NOMO-1 treated with DMSO at 0.1 percent for 48 hours (cell line): ENCODE results near the gene MED16.

Experiments used
- DNase-seq: peaks from one replicate; lab custom pipeline; 2025; ENCODE audit not compliant: unreplicated experiment; lab: John Stamatoyannopoulos, UW

MED16 gene

DNA sequence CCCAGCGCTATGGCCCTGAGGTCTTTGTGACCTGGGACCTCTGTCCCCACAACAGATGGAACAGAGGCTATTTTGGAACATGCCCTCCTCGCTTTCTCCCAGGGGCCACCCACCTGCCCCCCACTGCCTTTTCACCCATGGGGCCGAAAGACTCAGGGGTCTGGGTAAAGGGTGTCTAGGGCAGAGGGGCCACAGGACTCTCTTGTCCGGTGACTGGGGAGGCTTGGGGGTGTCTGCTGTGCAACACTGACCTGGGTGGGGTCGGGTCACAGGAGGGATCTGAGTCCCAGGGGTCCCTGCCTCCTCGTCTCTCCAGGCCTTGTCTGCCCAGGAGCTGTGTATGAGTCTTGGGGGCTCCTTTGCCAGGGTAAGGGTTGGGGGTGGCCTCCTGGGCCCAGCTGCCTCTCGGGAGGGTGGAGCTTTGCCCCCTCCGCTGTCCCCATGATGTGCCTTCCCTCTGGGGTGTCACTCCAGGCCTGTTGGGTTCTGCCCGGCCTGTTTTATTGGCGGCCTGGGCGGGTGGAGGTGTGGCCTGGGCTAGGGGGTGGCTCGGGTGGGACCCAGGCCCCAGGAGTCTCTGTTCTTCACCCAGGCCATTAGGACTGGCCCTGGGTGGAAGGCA is 34.9 kb upstream of the MED16 start:
- DNase-seq = peak; percentile 38

DNA sequence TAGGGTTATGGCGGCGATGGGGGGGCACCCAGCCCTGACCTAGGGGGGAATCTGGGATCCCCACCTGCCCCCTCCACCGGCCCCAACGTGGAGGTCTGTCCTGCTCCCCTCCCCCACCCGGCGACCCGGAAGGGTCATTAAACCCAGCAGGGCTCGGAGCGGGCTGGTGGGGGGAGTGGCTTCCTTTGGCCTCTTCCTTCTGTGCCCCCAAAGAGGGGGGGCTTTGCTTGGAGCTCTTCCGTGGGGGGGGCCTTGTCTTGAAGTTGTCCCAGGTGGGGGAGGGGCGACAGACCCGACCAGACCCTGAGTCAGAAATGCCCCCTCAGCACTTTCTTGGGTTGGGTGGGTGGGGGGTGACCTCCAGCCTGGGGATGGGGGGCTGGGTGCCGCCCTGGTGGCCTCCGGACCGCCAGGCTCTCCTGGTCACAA is 34.4 kb upstream of the MED16 start:
- no peak for DNase-seq

DNA sequence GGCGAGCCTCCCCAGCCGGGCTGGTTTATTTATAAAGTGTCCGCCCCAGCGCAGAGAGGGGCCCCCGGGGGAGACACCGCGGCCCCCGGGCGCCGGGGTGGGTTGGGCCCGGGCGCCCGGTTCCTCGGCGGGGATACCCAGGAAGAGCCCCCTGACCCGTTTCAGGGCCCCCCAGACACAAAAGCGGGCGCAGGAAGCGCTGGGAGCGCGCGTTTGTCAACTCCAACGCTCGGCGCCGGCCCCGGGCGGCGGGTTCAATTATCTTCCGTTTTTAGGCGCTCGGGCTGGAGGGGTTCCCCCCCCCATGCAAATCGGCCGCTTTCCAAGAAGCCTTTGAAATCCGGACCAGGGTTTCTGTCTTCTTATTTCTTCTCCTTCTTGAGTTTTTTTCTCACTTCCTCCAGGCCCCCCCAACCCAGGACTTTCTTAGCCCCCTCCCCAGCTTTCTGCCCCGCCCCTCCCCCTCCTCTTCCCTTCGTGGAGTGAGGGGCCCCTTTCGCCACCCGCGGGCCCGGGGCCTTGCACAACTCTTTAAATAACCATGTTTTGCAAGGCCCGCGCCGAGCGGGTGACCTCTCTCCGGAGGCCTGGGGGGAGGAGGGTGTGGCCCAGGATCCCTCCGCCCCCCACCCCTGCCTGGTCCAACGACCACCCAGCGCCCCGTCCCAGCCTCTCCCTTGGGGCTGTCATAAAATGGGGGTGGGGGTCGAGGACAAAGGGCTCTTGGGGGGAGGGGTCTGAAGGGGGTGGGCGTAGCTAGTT is 33.8 kb upstream of the MED16 start:
- DNase-seq = peak; percentile 83

DNA sequence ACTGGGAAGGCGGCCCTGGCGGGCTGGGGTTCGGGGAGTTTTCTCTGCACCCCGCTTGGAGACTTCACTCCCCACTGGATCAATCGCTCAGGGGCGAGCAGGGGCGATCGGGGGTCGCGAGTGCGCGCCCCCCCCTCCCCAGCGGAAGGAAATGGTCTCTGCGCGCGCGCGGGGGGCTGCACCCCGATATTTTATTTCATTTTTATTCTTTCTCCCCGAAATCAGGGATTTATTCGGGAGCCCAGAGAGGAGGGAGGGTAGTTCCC is 33.3 kb upstream of the MED16 start:
- no peak for DNase-seq

DNA sequence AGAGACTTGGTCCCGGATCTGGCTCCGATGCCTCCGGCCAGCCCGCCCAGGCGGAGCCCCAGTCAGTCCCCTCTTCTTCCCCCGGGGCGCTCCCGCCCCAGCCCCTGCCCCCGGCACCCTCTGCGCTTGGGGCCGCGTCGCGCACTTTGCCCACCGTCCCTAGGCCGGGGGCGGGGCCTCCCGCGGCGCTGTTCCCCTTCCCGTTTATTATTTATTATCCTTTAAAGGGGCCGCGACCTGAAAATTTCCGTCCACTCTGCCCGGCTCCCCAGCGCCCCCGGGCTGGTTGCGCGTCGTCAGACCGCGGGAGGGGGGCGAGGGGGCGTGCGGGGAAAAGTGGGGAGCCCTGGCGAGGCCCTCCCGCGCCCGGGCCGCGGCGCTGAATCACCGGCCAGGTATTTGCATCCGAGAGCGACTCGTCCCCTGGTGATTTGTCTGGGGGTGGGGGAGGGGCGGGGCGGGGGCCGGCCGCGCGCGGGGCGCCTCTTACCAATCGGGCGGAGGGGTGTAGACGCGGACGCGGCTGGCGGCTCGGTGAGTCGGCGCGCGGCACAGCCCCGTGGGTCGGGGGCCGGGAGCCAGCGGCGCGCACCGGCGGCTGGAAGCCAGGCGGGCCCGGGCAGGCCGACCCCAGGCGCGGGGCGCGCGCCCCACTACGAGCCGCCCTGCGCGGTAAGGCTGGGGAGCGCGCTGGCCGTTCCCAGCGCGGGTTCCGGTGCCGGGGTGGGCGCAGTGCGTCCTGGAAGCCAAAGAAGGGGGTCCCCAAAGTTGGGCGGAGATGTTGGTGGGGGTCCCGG is 32.7 kb upstream of the MED16 start, which contains the start of gene ARID3A:
Gene ARID3A, plus strand, starts transcription at position 510 of the 797 bp plus-strand sequence. CDS start 3,494 bp downstream, outside the sequence.
- DNase-seq = peak; percentile 93

- DNase-seq = peak; percentile 93
Measured at GRCh38 chr19:925087-925525, 32.1 kb upstream of the MED16 start.

GRCh38 chr19:924553-925086 is 31.6 kb upstream of the MED16 start:
- peak; percentile 17 for DNase-seq

- DNase-seq = peak; percentile 26
Measured at GRCh38 chr19:920051-920864, 27.3 kb upstream of the MED16 start.

GRCh38 chr19:919199-920050 is 26.4 kb upstream of the MED16 start:
- DNase-seq = no peak

DNA sequence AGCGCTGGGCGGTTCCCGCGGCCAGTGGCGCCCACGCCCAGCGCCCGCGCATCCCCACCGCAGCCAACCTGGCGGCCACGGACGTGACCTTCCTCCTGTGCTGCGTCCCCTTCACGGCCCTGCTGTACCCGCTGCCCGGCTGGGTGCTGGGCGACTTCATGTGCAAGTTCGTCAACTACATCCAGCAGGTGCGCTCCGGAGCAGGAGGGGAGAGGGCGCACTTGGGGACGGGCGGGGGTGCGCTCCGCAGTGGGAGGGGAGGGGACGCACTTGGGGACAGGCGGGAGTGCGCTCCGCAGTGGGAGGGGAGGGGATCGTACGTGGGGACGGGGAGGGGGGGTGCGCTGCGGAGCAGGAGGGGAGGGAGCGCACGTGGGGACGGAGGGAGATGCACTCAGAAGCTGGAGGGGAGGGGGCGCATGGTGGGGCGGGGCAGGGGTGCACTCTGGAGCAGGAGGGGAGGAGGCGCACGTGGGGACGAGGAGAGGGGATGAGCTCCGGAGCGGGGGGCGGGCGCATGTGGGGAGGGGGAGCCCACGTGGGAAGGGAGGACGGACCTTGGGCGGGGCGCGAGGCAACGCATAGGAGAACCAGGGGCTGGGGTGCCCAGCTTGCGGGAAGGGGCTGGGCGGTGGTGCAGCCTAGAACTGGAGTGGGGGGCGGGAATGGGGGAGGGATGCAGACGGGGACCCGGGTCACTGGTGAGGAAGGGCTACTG is 25.7 kb upstream of the MED16 start:
- no peak for DNase-seq

DNA sequence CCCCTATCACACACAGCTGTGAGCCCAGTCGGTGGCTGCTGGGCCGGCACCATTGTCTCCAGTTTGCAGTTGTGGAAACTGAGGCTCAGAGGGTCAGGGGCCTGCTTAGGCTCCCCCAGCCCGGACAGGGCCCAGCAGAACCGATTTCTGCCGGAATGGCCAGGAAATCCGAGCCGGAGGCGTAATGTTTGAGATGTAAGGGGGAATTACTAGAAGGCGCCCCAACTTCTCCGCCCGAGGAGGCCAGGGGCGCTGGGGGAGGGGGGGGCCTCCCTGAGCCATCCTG is 25.1 kb upstream of the MED16 start:
- no peak for DNase-seq

DNA sequence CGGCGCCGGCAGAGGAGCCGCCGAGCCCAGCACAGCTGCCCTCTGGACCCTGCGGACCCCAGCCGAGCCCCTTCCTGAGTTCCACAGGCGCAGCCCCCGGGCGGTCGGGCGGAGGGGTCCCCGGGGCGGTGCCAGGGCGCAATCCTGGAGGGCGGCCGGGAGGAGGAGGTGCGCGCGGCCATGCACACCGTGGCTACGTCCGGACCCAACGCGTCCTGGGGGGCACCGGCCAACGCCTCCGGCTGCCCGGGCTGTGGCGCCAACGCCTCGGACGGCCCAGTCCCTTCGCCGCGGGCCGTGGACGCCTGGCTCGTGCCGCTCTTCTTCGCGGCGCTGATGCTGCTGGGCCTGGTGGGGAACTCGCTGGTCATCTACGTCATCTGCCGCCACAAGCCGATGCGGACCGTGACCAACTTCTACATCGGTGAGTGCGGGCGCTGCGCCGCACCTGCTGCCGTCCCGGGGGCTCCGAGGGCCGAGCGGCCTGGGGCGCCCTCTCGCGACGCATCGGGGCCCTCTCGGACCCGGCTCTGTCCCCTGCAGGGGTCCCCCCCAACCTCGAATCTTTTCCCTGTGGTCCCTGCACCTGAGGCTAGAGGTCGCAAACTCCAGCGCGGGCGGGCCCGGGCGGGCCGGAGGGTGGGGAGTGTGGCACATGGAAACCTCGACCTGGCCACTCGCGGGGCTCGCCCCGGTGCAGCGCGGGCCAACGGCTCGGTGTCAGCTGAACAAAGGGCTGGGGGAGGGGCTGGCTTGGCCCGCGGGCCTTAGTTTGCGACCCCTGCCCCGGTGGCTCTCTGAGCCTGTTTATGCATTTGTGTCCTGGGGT is 24.6 kb upstream of the MED16 start, which contains the start of gene KISS1R:
Gene KISS1R, plus strand, starts transcription at position 11 of the 829 bp plus-strand sequence. Its CDS starts 170 bp downstream, at position 181.
- DNase-seq = peak; percentile 37

DNA sequence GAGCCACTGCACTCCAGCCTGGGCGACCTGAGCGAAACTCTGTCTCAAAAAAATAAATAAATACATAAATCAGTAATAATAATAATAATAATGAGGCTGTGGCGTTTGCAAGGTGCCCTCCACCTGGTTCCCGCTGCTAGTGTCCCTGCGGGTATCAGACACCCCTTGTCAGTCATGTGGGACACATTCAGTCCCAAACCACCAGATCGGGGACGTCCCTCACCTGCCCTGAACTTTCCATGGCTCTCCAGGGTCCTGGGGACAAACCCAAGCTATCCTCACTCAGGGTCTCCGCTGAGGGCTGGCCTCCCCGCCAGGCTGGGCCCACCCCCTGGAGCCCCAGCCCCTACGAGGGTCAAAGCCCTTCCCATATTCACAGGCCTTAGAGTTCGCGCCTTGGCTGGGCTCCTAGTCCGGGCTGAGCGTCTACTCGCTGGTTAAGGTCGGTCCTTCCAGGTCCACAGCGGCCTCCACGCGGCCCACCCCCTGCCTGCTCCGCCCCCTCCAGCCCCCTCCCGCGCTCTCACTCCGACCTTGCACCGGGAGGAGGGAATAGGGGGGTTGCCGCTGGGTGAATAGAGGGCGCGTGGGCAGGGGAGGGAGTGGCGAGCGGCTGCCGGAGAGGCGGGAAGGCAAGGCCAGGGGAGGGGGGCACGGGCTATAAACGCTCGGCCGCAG is 23.8 kb upstream of the MED16 start:
- no peak for DNase-seq

GRCh38 chr19:913080-913748 is 20.2 kb upstream of the MED16 start, which contains the start of gene R3HDM4:
R3HDM4 (minus strand) TSS chr19:913219; CDS start chr19:913157, 62 bp downstream.
- peak; percentile 49 for DNase-seq

DNA sequence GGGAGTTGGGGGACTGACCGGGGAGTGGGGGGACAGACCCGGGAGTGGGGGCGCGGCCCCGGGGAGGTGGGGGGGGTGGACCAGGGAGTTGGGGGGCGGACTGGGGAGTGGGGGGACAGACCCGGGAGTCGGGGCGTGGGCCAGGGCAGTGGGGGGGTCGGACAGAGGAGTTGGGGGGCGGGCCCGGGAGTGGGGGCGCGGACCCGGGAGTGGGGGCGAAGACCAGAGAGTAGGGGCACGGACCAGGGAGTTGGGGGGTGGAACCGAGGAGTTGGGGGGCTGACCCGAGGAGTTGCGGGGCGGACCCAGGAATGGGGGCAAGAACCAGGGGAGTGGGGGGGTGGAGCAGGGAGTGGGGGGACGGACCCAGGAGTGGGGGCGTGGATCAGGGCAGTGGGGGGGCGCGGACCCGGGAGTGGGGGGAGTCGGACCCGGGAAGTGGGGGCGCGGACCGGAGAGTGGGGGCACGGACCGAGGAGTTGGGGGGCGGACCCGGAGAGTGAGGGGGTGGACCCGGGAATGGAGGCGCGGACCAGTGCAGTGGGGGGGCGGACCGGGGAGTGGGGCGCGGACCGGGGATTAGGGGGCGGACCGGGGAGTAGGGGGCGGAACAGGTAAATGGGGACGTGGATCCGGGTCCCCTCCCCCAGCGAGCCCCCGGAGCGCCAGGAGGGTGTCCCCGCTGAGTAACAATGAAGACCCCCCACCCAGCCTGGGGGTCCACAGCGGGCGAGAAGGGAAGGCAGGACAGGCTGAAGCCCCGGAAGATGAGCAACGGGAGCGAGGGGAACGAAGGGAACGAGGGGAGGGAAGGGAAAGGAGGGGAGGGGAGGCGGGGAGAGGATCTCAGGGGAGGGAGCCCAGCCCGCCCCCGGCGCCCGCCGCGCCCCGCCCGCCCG is 19.4 kb upstream of the MED16 start:
- no peak for DNase-seq
